ENCODE data around the gene ANO5.

DNA sequence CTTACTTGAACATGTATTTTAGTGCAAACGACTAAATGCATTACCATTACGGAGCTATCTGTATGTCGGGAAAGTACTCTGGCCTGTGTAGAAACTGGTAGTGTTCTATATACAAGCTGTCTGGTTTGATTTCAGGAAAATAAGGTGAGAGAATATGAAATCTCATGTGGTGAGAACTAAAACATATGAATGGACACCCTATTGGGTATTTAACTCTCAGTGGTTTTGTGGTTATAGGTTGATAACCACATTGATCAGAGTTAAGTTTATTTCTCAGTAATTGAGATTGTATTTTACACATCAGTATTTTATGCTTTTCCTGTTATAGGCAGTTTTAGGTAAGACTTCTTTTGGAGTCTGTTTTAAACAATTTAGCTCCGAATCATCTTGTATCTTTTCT is 10.4 kb downstream of the ANO5 start:
- TF ChIP-seq CTCF (IDR thresholded peaks at IDR 0.05): no peak
- no peak for TF ChIP-seq EZH2phosphoT487 (IDR thresholded peaks at IDR 0.05)

All from neural progenitor cell (in vitro differentiated cells).